CD4-positive, alpha-beta T cell treated with Interleukin-15 for 1 hour (primary cell): Measurements from ENCODE around the gene INHBC.
"Not testable (repeated sequence)": the region's sequence is repeated elsewhere in the genome, so short reads cannot be mapped to it uniquely, and the experiment has no call there.

ENCODE experiments used
- DNase-seq: peaks from one replicate; pipeline ENCODE4 v3.0.0-alpha.2; 2020

The INHBC gene

DNA sequence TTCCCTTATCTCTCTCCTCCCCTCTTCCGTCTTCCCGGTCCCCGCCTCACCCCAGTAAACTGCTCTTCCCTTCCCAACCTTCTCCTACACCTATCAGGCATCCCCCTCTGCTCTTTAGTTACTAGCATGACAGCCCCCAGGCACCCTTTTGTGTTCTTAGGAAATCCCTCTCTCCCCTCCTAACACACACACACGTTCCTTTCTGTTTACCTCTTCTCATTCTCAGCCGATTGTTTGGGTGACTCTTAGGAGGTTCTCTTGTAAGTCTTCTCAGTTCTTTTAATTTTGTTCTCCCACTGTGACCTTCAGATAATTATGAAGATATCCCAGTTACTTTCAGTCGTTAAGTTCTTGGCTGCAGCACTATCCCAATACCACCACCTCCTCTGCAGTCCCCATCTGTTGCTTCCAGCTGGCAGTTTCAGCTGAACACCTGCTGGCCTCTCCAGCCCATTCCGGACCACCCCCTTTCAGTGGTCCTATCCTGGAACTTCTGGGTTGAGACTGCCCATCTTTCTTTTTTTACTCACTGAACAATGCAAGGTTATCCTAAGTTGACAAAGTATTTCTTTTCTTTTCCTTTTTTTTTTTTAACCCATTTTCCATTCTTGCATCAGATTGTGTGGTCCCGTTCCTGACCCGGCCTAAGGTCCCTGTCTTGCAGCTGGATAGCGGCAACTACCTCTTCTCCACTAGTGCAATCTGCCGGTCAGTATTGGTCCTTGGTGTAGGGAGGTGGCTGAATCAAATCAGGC lies 54.0 kb downstream of the INHBC start:
- DNase-seq: no peak

DNA sequence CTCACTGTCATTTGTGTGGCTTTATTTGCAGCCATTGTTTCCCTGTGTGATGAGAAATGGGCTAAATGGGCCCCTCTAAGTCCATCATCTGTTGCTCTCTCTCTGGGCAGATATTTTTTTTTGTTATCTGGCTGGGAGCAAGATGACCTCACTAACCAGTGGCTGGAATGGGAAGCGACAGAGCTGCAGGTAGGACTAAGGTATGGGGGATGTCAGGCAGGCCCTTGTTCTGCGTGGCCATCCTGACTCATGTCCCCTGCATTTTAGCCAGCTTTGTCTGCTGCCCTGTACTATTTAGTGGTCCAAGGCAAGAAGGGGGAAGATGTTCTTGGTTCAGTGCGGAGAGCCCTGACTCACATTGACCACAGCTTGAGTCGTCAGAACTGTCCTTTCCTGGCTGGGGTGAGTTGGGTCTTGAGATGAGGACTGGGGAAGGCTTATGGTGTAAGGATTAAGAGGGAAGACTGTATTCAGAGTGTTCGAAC lies 54.6 kb downstream of the INHBC start:
- DNase-seq: no peak

DNA sequence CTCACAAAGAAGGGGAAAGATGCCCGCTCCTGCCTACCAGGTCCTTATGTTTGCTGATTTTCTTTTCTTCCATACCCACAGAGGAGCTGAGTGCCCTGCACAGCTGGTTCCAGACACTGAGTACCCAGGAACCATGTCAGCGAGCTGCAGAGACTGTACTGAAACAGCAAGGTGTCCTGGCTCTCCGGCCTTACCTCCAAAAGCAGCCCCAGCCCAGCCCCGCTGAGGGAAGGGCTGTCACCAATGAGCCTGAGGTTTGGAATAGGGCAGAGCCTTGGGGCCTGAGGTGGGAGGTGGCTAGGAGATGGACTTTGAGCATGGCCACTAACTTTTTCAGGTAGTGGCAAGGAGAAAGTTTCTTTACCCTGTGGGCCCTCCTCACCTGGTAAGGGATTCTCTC lies 55.5 kb downstream of the INHBC start:
- no peak for DNase-seq

DNA sequence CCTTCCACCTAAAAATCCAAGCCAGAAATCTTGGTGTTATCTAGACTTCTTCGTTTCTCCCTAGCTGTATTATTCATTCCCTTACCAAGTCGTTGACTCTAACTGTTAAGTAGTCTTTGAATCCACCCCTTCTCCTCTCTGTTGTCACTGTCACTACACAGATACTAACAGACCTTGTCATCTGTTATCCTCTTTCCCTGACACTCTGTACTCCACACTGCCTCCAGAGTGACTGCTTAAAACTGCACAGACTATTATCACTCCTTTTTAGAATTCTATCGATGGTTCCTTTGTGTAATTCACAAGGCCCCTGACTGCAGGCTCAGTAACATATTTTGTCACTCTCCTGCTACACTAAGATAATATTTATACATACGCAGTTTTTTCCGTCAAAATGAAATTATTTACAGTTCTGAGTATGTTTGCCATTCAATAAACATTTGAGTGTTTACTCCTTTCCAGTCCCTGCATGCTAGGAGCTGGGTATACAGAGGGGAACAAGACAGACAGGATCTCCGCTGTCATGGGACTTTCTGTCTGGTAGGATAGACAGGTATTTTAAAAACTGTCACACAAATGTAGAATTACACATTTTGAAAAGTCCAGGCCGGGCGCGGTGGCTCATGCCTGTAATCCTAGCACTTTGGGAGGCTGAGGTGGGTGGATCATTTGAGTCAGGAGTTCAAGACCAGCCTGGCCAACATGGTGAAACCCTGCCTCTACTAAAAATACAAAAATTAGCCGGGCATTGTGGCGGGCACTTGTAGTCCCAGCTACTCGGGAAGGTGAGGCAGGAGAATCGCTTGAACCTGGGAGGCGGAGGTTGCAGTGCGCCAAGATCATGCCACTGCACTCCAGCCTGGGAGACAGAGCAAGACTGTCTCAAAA lies 57.1 kb downstream of the INHBC start:
- no peak for DNase-seq

DNA sequence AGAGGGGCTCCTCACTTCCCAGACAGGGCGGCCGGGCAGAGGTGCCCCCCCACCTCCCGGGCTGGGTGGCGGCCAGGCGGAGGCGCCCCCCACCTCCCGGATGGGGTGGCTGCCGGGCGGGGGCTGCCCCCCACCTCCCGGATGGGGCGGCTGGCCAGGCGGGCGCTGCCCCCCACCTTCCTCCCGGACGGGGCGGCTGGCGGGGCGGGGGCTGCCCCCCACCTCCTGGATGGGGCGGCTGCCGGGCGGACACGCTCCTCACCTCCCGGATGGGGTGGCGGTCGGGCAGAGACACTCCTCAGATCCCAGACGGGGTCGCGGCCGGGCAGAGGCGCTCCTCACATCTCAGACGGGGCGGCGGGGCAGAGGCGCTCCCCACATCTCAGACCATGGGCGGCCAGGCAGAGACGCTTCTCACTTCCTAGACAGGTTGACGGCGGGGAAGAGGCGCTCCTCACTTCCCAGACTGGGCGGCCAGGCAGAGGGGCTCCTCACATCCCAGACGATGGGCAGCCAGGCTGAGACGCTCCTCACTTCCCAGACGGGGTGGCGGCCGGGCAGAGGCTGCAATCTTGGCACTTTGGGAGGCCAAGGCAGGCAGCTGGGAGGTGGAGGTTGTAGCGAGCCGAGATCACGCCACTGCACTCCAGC lies 60.6 kb downstream of the INHBC start:
- DNase-seq: not testable (repeated sequence)

DNA sequence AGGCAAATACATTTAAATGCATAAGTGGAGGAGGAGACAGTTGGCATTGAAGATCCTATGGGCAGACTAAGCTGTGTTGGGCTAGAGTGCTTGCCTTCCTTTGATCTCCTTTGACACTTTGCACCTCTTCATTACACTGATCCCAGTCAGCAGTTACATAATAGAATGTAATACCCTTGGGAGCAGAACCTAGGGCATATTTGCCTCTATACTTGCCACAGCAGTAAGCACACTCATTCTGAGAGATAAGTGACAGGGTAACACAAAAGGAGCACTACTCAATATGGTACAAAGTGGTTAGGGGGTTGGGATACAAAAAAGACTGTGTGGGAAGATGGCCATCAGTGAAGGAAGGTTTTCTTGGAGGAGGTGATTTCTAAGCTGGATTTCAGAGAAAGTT lies 62.2 kb downstream of the INHBC start:
- DNase-seq: no peak

DNA sequence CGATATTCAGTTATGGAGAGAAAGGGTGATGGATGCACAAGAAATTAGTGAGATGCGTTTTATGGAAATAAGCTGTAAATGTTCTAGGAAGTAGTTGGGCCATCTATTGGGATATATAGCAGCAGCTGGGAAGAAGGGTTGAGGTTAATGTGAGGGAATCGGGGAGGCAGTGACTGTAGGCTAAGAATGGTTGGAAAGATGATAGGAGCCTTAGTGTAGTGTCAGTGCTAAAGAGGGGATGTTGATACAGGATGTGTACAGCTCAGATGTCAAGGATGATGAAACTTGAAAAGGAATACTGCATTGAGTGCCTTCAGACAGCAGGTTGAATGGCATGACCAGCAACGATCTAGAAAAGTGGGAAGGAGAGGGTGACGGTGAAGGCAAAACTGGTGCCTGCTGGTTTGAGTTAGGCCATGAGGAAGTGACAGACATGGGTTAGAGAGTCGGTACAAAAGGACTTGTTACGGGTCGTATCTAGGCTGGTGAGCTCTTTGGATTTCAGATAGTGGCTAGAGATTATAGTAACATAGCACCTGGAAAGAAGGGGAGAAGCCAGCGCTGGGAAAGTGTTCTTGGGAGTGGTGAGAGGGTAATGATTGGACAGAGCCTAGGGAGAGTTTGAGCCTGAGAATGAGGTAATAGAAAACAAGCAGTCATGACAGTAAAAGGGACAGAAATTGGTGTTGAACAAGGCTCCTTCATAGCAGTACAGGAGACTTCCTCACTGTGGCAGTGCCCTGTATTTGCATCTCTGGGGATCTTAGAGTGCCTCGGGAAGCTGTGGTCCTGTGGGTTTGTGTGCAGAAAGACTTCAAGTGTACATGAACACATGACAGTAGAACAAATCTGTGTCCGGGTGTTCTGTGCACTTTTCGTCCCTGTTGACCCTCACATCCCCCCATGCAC lies 62.9 kb downstream of the INHBC start:
- DNase-seq: no peak

DNA sequence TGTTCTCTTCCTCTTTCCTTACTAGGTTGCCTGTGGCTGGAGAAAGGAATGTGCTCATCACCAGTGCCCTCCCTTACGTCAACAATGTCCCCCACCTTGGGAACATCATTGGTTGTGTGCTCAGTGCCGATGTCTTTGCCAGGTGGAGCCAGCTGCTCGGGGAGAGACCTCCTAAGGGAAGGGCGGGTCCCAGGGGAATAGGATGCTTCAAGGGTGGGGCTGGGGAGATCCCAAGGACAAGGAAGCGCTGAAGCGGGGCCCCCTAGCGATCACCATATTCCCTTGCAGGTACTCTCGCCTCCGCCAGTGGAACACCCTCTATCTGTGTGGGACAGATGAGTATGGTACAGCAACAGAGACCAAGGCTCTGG lies 63.5 kb downstream of the INHBC start:
- no peak for DNase-seq

DNA sequence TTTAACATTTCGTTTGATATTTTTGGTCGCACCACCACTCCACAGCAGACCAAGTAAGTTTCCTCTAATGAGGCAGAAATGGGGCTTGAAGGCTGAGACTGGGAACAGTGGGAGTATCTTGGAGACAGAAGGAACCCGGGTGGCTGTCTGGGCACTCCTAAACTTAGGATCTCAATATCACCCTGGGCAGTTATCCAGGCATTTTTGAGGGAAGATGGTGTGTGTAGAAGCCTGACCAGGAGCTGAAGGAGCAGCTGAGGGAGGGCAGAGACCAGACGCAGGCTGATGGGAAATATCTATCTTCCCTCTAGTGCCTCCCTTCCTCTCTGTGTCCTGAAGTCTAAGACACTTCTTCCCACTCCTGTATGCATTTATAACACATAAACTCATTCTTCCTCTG lies 64.0 kb downstream of the INHBC start:
- no peak for DNase-seq

DNA sequence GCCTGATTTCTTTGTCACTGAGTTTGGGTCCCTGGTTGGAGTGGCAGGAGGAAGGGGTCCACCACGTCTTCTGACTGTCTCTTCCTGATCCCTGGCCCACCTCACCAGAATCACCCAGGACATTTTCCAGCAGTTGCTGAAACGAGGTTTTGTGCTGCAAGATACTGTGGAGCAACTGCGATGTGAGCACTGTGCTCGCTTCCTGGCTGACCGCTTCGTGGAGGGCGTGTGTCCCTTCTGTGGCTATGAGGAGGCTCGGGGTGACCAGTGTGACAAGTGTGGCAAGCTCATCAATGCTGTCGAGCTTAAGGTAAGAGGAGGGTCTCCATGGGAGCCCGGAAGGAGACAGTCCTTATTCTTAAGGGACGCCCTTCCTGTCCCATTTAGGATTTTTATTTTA lies 65.6 kb downstream of the INHBC start:
- DNase-seq: no peak
